DND-41 (cell line): ENCODE data around the gene TMEM126B.
A peak's percentile ranks its signal among the peaks of the same experiment; 100 is the strongest.

ENCODE experiments used
- ATAC-seq: fragments of 200-7000 bp; cut with Tn5 transposase; 3 replicates; pipeline ENCODE4 v1.9.1; 2021; ENCODE audit warnings: low read depth; ENCODE audit not compliant: insufficient read depth
- DNase-seq: peaks from one replicate; pipeline ENCODE4 v3.0.0-alpha.2; 2020
- H2AFZ ChIP-seq: 2 replicates; pipeline ENCODE4 v1.6.0; 2012; ENCODE audit warnings: low read depth, low read length
- H3K27ac ChIP-seq: 2 replicates; pipeline ENCODE4 v1.5.1; 2012; ENCODE audit warnings: low read length, inconsistent platforms
- H3K27me3 ChIP-seq: fragments of 200-600 bp; sonication (generic); 2 replicates; pipeline ENCODE4 v1.6.0; 2012; ENCODE audit warnings: low read length, mild to moderate bottlenecking, inconsistent platforms; ENCODE audit not compliant: insufficient read depth, poor library complexity
- H3K36me3 ChIP-seq: 2 replicates; pipeline ENCODE4 v1.5.1; 2012; ENCODE audit warnings: low read length, inconsistent platforms; ENCODE audit not compliant: insufficient read depth
- H3K4me1 ChIP-seq: 2 replicates; pipeline ENCODE4 v1.5.1; 2012; ENCODE audit warnings: mild to moderate bottlenecking, low read length; ENCODE audit not compliant: insufficient read depth
- H3K4me2 ChIP-seq: 2 replicates; pipeline ENCODE4 v1.6.0; 2012; ENCODE audit warnings: mild to moderate bottlenecking, moderate library complexity, low read length, inconsistent platforms; ENCODE audit not compliant: insufficient read depth
- H3K4me3 ChIP-seq, 2 experiments: fragments of 200-600 bp in 1 of 2; shearing (Covaris generic) in 1 of 2; 2 replicates each; pipeline ENCODE4 v1.5.1; 2012 to 2016; ENCODE audit warnings: inconsistent platforms in 2 of 2, low read length in 2 of 2, mild to moderate bottlenecking in 2 of 2, low read depth in 1 of 2, moderate library complexity in 1 of 2
- H3K79me2 ChIP-seq: 2 replicates; pipeline ENCODE4 v1.6.0; 2012; ENCODE audit warnings: low read length, inconsistent platforms; ENCODE audit not compliant: insufficient read depth
- H3K9ac ChIP-seq: 2 replicates; pipeline ENCODE4 v1.6.0; 2012; ENCODE audit warnings: low read depth, mild to moderate bottlenecking, inconsistent platforms, low read length, moderate library complexity
- H3K9me3 ChIP-seq: 2 replicates; pipeline ENCODE4 v1.5.1; 2012; ENCODE audit warnings: low read length, moderate library complexity, mild to moderate bottlenecking, inconsistent platforms; ENCODE audit not compliant: insufficient read depth, severe bottlenecking
- H4K20me1 ChIP-seq: 2 replicates; pipeline ENCODE4 v1.6.0; 2012; ENCODE audit warnings: low read length; ENCODE audit not compliant: insufficient read depth
- EZH2 ChIP-seq: IDR thresholded peaks from 3 replicates; pipeline ENCODE4 v1.6.1; 2012; ENCODE audit warnings: borderline replicate concordance, low read depth, mild to moderate bottlenecking, moderate library complexity, low read length, inconsistent platforms; ENCODE audit not compliant: severe bottlenecking
- TF ChIP-seq, protein P1 (sequence below): IDR thresholded peaks from 2 replicates; pipeline ENCODE4 v1.5.1; 2012; ENCODE audit warnings: borderline replicate concordance, low read length, moderate library complexity, mild to moderate bottlenecking; ENCODE audit not compliant: poor library complexity, severe bottlenecking; ENCODE audit errors: extremely low read depth

The TMEM126B gene

DNA sequence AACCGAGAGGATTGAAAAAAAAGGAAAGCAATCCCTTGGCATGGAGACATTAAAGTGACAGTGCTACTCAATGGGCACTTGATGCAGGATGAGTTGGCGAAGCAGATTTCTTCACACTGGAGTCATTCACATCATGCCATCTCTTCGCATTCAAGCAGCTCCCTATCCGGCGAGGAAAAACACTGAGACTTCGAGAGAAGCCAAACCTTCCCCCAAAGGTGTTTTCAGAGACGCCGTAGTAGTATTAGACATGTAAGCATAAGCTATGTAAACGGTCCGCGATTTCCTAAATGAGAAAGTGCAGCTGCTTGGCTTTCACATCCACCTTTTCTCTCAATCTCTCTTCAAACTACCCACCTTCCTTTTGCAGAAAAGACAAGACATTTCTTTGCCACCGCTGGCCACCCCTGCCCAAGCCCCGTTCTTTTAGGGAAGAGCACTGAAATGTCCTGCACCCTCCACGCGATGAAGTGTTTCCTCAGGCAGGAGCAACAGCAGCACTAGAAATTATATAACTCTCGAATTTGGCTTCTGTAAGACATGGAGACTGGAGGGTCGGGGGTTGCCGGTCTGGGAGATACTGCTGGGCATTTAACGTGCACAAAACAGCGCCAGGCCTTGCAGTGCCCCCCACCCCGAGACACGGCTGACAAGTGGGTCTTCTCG lies 928 bp upstream of the TMEM126B start, which contains the start of gene DLG2:
Gene DLG2 (minus strand): TSS at position 13 of the 666 bp plus-strand sequence.
- Histone ChIP-seq H3K4me3 (peak within 1 kb of the TSS; percentile 38 to 81), H2AFZ (peak within 1 kb of the TSS; percentile 94), H3K4me1 (peaks cover 38% of the 10 kb centered on the region), H3K27ac (peak within 1 kb of the TSS; percentile 63), H4K20me1 (no peaks in the 10 kb centered on the region), H3K36me3 (peaks cover 9% of the 10 kb centered on the region), H3K9me3 (no peaks in the 10 kb centered on the region), H3K9ac (peak within 1 kb of the TSS; percentile 64), H3K27me3 (no peaks in the 10 kb centered on the region), H3K79me2 (peaks cover 44% of the 10 kb centered on the region), H3K4me2 (peak within 1 kb of the TSS; percentile 94)
- DNase-seq: no peak
- no peak for TF ChIP-seq EZH2
- no peak for ATAC-seq

DNA sequence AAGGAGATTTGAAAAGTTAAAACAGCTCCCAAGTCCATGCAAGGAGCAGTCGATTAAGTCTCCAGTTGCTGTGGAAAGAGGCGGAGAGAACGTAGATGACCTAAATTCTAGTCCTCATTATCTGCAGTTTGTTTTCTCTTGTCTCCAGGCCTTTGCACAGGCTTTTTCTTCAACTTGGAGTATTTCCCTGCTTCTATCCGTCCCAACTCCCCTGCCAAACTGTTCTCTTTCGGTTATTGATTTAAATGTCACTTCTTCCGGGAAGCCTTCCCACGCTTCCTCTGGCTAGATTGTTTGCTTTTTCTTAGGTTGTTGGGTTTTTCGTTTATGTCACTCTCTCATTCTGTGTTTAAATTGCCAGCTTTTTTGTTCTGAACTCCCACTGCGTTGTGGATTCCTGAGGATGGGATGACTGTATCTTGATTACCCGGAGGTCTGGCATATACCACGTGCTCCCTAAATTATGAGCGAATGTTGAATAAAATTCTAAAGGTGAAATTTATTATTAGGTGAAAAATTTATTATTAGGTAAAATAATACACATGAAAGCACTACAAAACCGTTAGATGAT lies 463 bp downstream of the TMEM126B start:
- Histone ChIP-seq H3K9ac (peak overlapping the region; percentile 63), H3K27me3 (no peaks in the 10 kb centered on the region), H4K20me1 (no peaks in the 10 kb centered on the region), H3K79me2 (peaks cover 46% of the 10 kb centered on the region), H3K4me3 (peak overlapping the region; percentile 63 to 81), H3K27ac (peak overlapping the region; percentile 73), H3K4me1 (peaks cover 38% of the 10 kb centered on the region), H3K4me2 (peak overlapping the region; percentile 94), H3K9me3 (no peaks in the 10 kb centered on the region), H2AFZ (peak overlapping the region; percentile 87), H3K36me3 (peaks cover 10% of the 10 kb centered on the region)
- no peak for DNase-seq
- ATAC-seq: peak; percentile 8
- TF ChIP-seq, protein P1, sequence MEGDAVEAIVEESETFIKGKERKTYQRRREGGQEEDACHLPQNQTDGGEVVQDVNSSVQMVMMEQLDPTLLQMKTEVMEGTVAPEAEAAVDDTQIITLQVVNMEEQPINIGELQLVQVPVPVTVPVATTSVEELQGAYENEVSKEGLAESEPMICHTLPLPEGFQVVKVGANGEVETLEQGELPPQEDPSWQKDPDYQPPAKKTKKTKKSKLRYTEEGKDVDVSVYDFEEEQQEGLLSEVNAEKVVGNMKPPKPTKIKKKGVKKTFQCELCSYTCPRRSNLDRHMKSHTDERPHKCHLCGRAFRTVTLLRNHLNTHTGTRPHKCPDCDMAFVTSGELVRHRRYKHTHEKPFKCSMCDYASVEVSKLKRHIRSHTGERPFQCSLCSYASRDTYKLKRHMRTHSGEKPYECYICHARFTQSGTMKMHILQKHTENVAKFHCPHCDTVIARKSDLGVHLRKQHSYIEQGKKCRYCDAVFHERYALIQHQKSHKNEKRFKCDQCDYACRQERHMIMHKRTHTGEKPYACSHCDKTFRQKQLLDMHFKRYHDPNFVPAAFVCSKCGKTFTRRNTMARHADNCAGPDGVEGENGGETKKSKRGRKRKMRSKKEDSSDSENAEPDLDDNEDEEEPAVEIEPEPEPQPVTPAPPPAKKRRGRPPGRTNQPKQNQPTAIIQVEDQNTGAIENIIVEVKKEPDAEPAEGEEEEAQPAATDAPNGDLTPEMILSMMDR: no peak
- TF ChIP-seq EZH2: no peak

DNA sequence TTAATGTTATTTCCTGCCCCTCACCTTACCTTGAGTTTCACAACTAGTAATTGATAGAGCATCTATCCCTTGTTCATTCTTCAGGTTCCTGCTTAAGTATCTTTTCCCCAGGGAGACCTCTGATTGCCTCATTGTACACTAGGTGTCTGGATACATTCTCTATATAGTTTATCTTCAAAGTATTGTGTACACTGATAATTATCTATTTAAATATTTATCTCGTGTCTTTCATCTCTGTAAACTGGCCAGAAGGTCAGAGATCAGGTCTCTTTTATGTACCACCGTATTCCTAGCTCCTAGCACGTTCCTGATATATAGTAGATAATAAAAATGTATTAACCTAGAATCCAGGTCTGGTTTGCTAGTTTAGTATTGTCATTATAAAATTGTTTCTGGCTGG lies 6.4 kb downstream of the TMEM126B start:
- TF ChIP-seq, protein P1: no peak
- TF ChIP-seq EZH2: no peak
- Histone ChIP-seq H3K4me2 (no peak overlapping the region), H3K36me3 (peaks cover 40% of the 10 kb centered on the region), H3K9me3 (no peaks in the 10 kb centered on the region), H3K4me1 (peaks cover 15% of the 10 kb centered on the region), H4K20me1 (no peaks in the 10 kb centered on the region; the same call in 1 of the 2 replicates), H2AFZ (no peak overlapping the region), H3K27ac (no peak overlapping the region), H3K27me3 (no peaks in the 10 kb centered on the region), H3K9ac (no peak overlapping the region), H3K4me3 (no peak overlapping the region), H3K79me2 (peaks cover 32% of the 10 kb centered on the region)
- ATAC-seq (no peak), DNase-seq (no peak)

DNA sequence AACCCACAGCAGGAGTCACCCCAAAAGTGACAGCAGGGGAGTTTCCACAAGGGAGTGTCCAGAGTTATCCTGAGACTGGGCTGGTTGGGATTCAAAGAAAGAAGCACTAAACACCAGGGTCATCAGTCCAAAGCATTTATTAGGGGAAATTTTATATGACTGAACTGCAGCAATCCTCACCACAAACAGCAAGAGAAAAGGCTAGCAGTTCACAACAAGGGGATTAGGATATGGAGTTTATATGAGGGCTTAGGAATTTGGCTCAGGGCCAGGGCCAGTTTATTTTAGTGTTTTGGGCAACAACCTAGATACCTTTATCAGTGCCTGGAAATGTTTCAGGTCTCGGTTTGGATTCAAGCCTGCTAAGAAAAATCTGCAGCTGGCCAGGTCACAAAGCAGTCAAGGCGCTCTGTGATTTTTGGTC lies 14.8 kb downstream of the TMEM126B start:
- DNase-seq (no peak), ATAC-seq (no peak)
- H3K9me3 ChIP-seq: no peaks in the 10 kb centered on the region
- H3K79me2 ChIP-seq: peaks cover 4% of the 10 kb centered on the region
- H2AFZ ChIP-seq: no peak overlapping the region
- no peaks in the 10 kb centered on the region for H3K27me3 ChIP-seq
- H3K4me3 ChIP-seq: no peak overlapping the region
- no peaks in the 10 kb centered on the region for H3K36me3 ChIP-seq
- no peak overlapping the region for H3K9ac ChIP-seq
- H3K4me2 ChIP-seq: no peak overlapping the region
- H4K20me1 ChIP-seq: no peaks in the 10 kb centered on the region
- no peak for TF ChIP-seq EZH2
- TF ChIP-seq, protein P1: no peak
- peaks cover 8% of the 10 kb centered on the region for H3K4me1 ChIP-seq
- H3K27ac ChIP-seq: no peak overlapping the region
